HK-2 (cell line): ENCODE results near the gene FGF3.

Experiments used
- DNase-seq: peaks from one replicate; pipeline ENCODE4 v3.0.0-alpha.2; 2018; ENCODE audit not compliant: unreplicated experiment

The FGF3 gene

GRCh38 chr11:69844396-69844795, 25.2 kb upstream of the FGF3 start:
- DNase-seq: no peak

GRCh38 chr11:69843529-69843921, 24.3 kb upstream of the FGF3 start:
- no peak for DNase-seq

- DNase-seq: no peak
Observed at GRCh38 chr11:69842746-69843528, 23.7 kb upstream of the FGF3 start.

- no peak for DNase-seq
Observed at GRCh38 chr11:69841859-69842698, 22.9 kb upstream of the FGF3 start.

- DNase-seq: no peak
Observed at GRCh38 chr11:69841170-69841858, 22.1 kb upstream of the FGF3 start.

GRCh38 chr11:69840371-69841169, 21.4 kb upstream of the FGF3 start:
- no peak for DNase-seq

GRCh38 chr11:69839516-69839915, 20.3 kb upstream of the FGF3 start:
- no peak for DNase-seq

GRCh38 chr11:69837791-69838190, 18.6 kb upstream of the FGF3 start:
- DNase-seq: no peak

GRCh38 chr11:69836401-69836800, 17.2 kb upstream of the FGF3 start:
- no peak for DNase-seq

- no peak for DNase-seq
Observed at GRCh38 chr11:69834811-69835800, 15.9 kb upstream of the FGF3 start.

GRCh38 chr11:69834251-69834650, 15.0 kb upstream of the FGF3 start:
- DNase-seq: no peak

GRCh38 chr11:69832561-69833413, 13.6 kb upstream of the FGF3 start:
- no peak for DNase-seq

- DNase-seq: no peak
Observed at GRCh38 chr11:69831985-69832384, 12.8 kb upstream of the FGF3 start.

GRCh38 chr11:69830086-69830485, 10.9 kb upstream of the FGF3 start:
- DNase-seq: no peak

GRCh38 chr11:69828971-69829344, 9.7 kb upstream of the FGF3 start:
- DNase-seq: no peak

- DNase-seq: no peak
Observed at GRCh38 chr11:69828276-69828970, 9.2 kb upstream of the FGF3 start.

GRCh38 chr11:69826773-69827172, 7.6 kb upstream of the FGF3 start:
- no peak for DNase-seq

- DNase-seq: no peak
Observed at GRCh38 chr11:69825941-69826340, 6.7 kb upstream of the FGF3 start.
